Muscle layer of colon (tissue), 2 donors: ENCODE data around the gene TNF.

Experiments used
- H3K27ac ChIP-seq: one replicate; pipeline ENCODE4 v1.7.0; 2013; ENCODE audit warnings: low read depth, mild to moderate bottlenecking, low read length, moderate library complexity
- H3K27me3 ChIP-seq, 2 donors: one replicate each; pipeline ENCODE4 v1.7.0; 2013; ENCODE audit warnings: low read length in 2 of 2, mild to moderate bottlenecking in 2 of 2; ENCODE audit not compliant: insufficient read depth in 2 of 2, control insufficient read depth in 1 of 2
- H3K36me3 ChIP-seq: one replicate; pipeline ENCODE4 v1.7.0; 2013; ENCODE audit warnings: mild to moderate bottlenecking, low read length; ENCODE audit not compliant: insufficient read depth
- H3K4me1 ChIP-seq: one replicate; pipeline ENCODE4 v1.7.0; 2013; ENCODE audit warnings: mild to moderate bottlenecking, low read length; ENCODE audit not compliant: insufficient read depth
- H3K4me3 ChIP-seq, 2 donors: one replicate each; pipeline ENCODE4 v1.7.0; 2013; ENCODE audit warnings: low read length in 2 of 2, low read depth in 1 of 2, mild to moderate bottlenecking in 1 of 2, moderate library complexity in 1 of 2
- H3K9ac ChIP-seq: one replicate; pipeline ENCODE4 v1.7.0; 2013; ENCODE audit warnings: low read length
- H3K9me3 ChIP-seq: one replicate; pipeline ENCODE4 v1.7.0; 2013; ENCODE audit warnings: mild to moderate bottlenecking, low read length
- donor health status: abdominal sarcoma.
- donor health status: Adenocarcinoma of cecum.

The TNF gene

DNA sequence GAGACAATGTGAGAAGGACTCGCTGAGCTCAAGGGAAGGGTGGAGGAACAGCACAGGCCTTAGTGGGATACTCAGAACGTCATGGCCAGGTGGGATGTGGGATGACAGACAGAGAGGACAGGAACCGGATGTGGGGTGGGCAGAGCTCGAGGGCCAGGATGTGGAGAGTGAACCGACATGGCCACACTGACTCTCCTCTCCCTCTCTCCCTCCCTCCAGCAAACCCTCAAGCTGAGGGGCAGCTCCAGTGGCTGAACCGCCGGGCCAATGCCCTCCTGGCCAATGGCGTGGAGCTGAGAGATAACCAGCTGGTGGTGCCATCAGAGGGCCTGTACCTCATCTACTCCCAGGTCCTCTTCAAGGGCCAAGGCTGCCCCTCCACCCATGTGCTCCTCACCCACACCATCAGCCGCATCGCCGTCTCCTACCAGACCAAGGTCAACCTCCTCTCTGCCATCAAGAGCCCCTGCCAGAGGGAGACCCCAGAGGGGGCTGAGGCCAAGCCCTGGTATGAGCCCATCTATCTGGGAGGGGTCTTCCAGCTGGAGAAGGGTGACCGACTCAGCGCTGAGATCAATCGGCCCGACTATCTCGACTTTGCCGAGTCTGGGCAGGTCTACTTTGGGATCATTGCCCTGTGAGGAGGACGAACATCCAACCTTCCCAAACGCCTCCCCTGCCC lies 1.7 kb downstream of the TNF start:
- Histone ChIP-seq H3K9me3 (no peaks in the 10 kb centered on the region), H3K36me3 (no peaks in the 10 kb centered on the region), H3K9ac (no peak overlapping the region), H3K27ac (no peak overlapping the region), H3K4me3 (no peak overlapping the region), H3K27me3 (no peaks in the 10 kb centered on the region), H3K4me1 (peaks cover 16% of the 10 kb centered on the region)

DNA sequence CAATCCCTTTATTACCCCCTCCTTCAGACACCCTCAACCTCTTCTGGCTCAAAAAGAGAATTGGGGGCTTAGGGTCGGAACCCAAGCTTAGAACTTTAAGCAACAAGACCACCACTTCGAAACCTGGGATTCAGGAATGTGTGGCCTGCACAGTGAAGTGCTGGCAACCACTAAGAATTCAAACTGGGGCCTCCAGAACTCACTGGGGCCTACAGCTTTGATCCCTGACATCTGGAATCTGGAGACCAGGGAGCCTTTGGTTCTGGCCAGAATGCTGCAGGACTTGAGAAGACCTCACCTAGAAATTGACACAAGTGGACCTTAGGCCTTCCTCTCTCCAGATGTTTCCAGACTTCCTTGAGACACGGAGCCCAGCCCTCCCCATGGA lies 2.2 kb downstream of the TNF start:
- Histone ChIP-seq H3K4me3 (no peak overlapping the region), H3K9ac (no peak overlapping the region), H3K36me3 (no peaks in the 10 kb centered on the region), H3K27me3 (no peaks in the 10 kb centered on the region), H3K9me3 (no peaks in the 10 kb centered on the region), H3K27ac (no peak overlapping the region), H3K4me1 (peaks cover 17% of the 10 kb centered on the region)

DNA sequence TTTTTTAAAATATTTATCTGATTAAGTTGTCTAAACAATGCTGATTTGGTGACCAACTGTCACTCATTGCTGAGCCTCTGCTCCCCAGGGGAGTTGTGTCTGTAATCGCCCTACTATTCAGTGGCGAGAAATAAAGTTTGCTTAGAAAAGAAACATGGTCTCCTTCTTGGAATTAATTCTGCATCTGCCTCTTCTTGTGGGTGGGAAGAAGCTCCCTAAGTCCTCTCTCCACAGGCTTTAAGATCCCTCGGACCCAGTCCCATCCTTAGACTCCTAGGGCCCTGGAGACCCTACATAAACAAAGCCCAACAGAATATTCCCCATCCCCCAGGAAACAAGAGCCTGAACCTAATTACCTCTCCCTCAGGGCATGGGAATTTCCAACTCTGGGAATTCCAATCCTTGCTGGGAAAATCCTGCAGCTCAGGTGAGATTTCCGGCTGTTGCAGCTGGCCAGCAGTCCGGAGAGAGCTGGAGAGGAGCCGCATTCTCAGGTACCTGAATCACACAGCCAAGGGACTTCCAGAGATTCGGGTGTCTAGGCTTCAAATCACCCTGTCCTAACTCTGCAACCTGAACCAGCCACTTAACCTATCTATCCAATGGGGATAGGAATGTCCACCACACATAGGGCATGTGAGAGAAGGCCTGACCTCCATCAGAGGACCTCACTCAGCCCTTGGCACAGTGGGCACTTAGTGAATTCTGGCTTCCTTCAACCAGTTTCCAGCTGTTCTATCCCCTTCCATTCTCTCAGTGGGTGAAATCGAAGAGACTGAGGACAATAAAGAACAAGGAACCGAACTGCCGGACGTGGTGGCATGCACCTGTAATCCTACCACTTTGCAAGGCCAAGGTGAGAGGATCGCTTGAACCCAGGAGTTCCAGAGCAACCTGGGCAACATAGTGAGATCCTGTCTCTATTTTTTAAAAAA lies 3.1 kb downstream of the TNF start:
- H3K9ac ChIP-seq: no peak overlapping the region
- H3K4me1 ChIP-seq: peaks cover 17% of the 10 kb centered on the region
- no peak overlapping the region for H3K27ac ChIP-seq
- H3K9me3 ChIP-seq: no peaks in the 10 kb centered on the region
- H3K36me3 ChIP-seq: no peaks in the 10 kb centered on the region
- no peaks in the 10 kb centered on the region for H3K27me3 ChIP-seq
- no peak overlapping the region for H3K4me3 ChIP-seq

DNA sequence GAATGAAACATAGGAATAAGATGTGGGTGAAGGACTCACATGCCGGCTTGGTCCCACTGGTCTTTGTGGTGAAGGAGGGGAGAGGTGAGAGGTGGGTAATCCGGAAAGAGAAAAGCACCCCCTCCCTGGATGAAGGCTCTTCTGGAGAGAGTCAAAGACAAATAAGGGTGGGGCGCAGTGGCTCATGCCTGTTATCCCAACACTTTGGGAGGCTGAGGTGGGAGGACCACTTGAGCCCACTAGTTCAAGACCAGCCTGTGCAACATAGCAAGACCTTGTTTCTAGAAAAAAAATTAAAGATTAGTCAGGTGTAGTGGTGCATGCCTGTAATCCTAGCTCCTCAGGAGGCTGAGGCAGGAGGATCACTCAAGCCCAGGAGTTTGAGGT lies 3.7 kb downstream of the TNF start:
- H3K9me3 ChIP-seq: no peaks in the 10 kb centered on the region
- no peak overlapping the region for H3K4me3 ChIP-seq
- no peaks in the 10 kb centered on the region for H3K27me3 ChIP-seq
- H3K27ac ChIP-seq: no peak overlapping the region
- peaks cover 17% of the 10 kb centered on the region for H3K4me1 ChIP-seq
- H3K36me3 ChIP-seq: no peaks in the 10 kb centered on the region
- no peak overlapping the region for H3K9ac ChIP-seq

DNA sequence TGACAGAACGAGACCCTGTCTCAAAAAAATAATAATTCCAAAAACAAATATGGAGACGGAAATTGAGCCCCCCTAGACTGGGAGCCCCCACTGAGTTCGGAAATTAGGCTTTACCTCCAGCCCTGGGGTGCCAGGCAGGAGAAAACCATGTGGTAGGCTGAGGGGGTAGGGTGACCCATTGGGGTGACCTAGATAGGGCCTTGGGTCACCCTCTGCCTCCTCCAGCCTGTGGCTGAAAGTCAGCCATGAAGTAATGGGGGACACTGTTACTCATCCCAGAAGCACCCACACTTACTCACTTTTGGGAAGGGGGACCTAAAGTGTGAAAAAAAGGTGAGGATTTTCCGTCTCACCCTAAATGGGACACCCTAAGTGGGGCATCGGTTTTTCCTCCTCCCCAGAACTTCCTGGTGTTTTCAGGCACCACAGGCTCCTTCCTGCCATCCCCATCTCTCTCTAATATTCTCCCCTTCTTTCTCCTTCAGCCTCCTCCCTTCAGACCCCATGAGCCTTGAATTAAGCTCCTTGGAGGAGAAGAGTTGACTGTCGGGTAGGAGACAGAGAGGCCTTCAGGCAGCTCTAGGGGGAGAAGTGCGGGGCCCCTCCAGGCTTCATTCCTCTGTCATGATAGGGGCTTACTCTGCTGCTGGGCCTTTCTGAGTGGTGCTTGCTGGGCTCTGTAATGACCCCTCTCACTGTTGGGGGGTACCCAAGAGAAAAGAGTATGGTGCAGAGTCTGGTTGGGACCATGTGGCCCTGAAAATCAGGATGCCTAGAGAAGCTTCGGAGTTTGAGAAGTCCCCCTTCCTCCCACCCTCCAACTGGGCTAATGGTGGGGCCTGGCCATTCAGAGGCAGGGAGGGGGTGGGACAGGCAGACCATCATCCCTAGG lies 4.4 kb downstream of the TNF start:
- Histone ChIP-seq H3K27ac (no peak overlapping the region), H3K9me3 (no peaks in the 10 kb centered on the region), H3K27me3 (no peaks in the 10 kb centered on the region), H3K9ac (peak overlapping the region; percentile 87), H3K36me3 (no peaks in the 10 kb centered on the region), H3K4me1 (peaks cover 16% of the 10 kb centered on the region), H3K4me3 (peak overlapping the region in 1 of 2 donors; percentile 91)

DNA sequence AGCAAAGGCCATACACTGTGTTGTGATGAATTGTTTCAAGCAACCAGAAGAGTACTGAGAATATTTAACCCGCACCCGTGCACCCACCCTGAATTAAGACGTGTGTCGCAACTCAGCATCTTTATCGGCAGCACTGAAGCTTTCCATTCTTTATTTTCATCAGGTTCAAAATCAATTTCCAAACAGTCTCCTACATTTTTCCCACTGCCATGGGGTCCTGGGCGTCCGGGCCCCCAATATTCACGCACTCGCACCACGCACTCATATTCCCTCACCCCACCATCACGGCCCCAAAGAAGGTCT lies 5.0 kb downstream of the TNF start:
- Histone ChIP-seq H3K27me3 (no peaks in the 10 kb centered on the region), H3K4me3 (peak overlapping the region; percentile 91 to 97), H3K4me1 (peaks cover 11% of the 10 kb centered on the region), H3K9me3 (no peaks in the 10 kb centered on the region), H3K36me3 (no peaks in the 10 kb centered on the region), H3K9ac (peak overlapping the region; percentile 87), H3K27ac (no peak overlapping the region)

DNA sequence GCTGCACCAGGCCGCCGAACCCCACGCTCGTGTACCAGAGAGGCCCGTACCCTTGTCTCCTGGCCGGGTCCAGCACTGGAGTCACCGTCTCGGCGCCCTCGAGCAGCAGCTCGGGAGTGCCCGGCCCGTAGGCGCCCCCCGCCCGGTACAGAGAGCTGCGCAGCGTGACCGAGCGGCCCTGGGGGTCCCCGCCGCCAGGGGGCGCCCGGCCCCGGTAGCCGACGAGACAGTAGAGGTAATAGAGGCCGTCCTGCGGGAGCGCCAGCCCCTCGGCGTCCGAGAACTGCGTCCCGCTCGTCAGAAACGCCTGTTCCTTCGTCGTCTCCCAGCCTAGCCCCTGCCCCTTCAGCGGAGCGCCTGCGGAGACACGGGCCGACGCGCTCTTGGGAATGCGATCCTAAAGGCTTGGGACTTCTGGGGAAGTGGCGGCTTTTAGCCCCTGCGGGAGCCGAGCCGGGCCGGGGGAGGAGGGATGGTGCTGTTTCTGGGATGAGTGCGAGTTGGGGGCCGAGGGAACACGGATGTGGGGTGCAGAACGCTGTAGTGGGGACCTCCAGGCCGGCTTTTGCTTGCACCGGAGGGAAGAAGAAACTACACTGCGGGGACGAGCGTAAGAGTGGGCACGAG lies 5.6 kb downstream of the TNF start:
- Histone ChIP-seq H3K36me3 (no peaks in the 10 kb centered on the region), H3K9me3 (no peaks in the 10 kb centered on the region), H3K9ac (peak overlapping the region; percentile 87), H3K4me3 (peak overlapping the region; percentile 91 to 97), H3K27me3 (no peaks in the 10 kb centered on the region), H3K27ac (peak overlapping the region; percentile 87), H3K4me1 (peaks cover 11% of the 10 kb centered on the region)

DNA sequence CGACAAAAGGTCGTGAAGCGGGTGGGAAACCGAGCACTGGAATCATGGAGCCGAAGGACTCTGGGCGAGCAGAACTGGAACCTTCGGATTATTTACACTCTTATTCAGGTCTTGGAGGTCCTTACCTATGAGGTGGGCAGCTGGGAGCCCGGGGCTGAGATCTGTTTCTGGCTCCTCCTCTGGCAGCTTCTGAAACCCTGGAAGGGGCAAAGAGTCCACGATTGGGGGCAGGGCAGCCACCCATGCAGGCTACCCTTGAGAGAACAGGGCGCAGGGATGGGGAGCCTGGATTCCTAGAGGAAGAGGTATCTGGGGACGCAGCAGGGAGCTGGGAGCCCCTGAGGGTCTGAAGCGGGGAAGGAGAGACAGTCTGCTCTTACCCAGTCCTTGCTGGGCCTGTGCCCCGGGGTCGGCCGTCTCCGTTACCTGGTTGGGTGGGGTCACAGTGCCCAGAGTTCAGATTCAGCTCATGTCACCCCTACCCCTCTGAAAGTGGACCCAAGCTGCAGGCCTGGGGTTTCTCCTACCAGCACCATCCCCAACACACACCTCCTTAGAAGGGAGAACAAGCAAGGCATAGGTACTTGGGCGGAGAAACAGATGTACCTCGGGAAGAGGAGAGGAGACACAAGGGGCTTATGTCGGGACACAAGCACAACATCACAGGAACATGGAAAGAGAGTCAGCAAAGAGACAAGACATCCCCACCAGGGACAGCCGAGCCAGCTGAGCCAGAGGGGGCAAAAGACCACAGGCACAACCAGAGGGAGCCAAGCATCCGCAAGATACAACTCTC lies 6.3 kb downstream of the TNF start:
- H3K27me3 ChIP-seq: no peaks in the 10 kb centered on the region
- H3K9me3 ChIP-seq: no peaks in the 10 kb centered on the region
- no peaks in the 10 kb centered on the region for H3K36me3 ChIP-seq
- peak overlapping the region; percentile 87 for H3K27ac ChIP-seq
- H3K4me1 ChIP-seq: peaks cover 11% of the 10 kb centered on the region
- peak overlapping the region; percentile 87 for H3K9ac ChIP-seq
- H3K4me3 ChIP-seq: peak overlapping the region; percentile 91 to 97

DNA sequence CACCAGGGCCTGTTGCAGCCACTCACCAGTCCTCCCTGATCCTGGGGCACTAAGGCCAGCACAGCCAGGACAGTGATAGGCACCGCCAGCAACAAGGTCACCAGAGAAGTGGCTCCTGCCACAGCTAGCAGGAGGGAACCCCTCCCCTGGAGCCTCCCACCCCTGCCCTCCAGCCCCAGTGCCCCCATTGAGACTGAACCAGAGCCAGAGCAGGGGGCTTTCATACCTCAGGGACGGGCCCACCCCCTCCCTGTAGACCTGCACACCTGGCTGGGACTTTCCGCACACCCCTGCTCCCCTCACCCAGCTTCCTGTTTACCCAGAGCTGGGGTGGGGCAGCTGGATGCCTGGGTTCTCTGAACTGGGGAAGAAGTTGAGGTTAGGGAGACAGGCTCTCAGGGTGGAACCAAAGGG lies 6.9 kb downstream of the TNF start, which contains the start of gene LTB:
Gene LTB (minus strand): TSS at position 195 of the 414 bp plus-strand sequence. CDS start 7 bp downstream, at position 188.
- Histone ChIP-seq H3K36me3 (no peaks in the 10 kb centered on the region), H3K9me3 (no peaks in the 10 kb centered on the region), H3K27ac (peak within 1 kb of the TSS; percentile 87), H3K9ac (peak within 1 kb of the TSS; percentile 87), H3K27me3 (no peaks in the 10 kb centered on the region), H3K4me1 (peaks cover 11% of the 10 kb centered on the region), H3K4me3 (peak within 1 kb of the TSS; percentile 91 to 97)

DNA sequence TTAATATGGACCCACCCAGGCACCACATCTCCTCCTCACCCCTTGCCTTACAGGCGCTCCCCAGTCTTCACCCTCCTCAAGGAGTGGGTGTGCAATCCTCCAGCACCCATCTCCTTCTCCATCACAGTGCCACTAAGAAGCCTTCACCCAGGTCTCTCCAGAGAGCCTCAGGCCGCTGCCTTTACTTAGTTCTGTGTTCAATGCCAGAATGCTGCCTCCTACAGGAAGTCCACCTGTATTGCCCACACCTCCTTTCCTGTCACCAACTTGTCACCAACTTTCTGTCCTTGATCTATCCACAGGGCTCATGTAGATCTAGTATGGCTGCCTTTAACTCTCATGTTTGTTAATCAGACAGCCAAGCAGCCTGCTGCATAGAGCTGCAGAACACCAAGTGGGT lies 10.1 kb downstream of the TNF start:
- H3K36me3 ChIP-seq: no peaks in the 10 kb centered on the region
- H3K4me3 ChIP-seq: no peak overlapping the region
- H3K9me3 ChIP-seq: no peaks in the 10 kb centered on the region
- H3K27ac ChIP-seq: no peak overlapping the region
- H3K4me1 ChIP-seq: peaks cover 8% of the 10 kb centered on the region
- H3K27me3 ChIP-seq: no peaks in the 10 kb centered on the region
- H3K9ac ChIP-seq: no peak overlapping the region
